Measurements from ENCODE around the gene ARL6IP4.

Gene ARL6IP4

GRCh38 chr12:122965321-122965751, 15.1 kb upstream of the ARL6IP4 start:
- no peak for DNase-seq (ENCODE audit: insufficient read length, low spot score)
- TF ChIP-seq POU2F2 (IDR thresholded peaks at IDR 0.05; ENCODE audit: low read depth, low read length) = no peak
- TF ChIP-seq PAX5 (IDR thresholded peaks at IDR 0.05; ENCODE audit: insufficient read depth, low read length, severe bottlenecking) = no peak
- TF ChIP-seq POLR2AphosphoS5 (IDR thresholded peaks at IDR 0.05; ENCODE audit: low read depth, low read length) = no peak
- TF ChIP-seq SPI1 (IDR thresholded peaks at IDR 0.05; ENCODE audit: low read depth, low read length) = no peak
- FAIRE-seq = no peak

- TF ChIP-seq POLR2A (IDR thresholded peaks at IDR 0.05; ENCODE audit: low read depth, low read length) (no peak), PAX5 (IDR thresholded peaks at IDR 0.05; ENCODE audit: insufficient read depth, low read length, severe bottlenecking) (no peak), POU2F2 (IDR thresholded peaks at IDR 0.05; ENCODE audit: low read depth, low read length) (no peak), TAF1 (IDR thresholded peaks at IDR 0.05; ENCODE audit: low read depth, low read length) (no peak), SPI1 (IDR thresholded peaks at IDR 0.05; ENCODE audit: low read depth, low read length) (no peak), POLR2AphosphoS5 (IDR thresholded peaks at IDR 0.05; ENCODE audit: low read depth, low read length) (no peak)
- peak; percentile 98 for DNase-seq (ENCODE audit: insufficient read length, low spot score)
- peak; percentile 99 for FAIRE-seq
These were observed 14.4 kb upstream of the ARL6IP4 start, which contains the start of gene ABCB9 for GRCh38 chr12:122965851-122966742. Gene ABCB9, minus strand, starts transcription at chr12:122966463. Its CDS starts 6,228 bp downstream, at chr12:122960235.

- DNase-seq (ENCODE audit: insufficient read length, low spot score) (no peak), FAIRE-seq (no peak)
- TF ChIP-seq POLR2A (IDR thresholded peaks at IDR 0.05; ENCODE audit: low read depth, low read length) = no peak
- TF ChIP-seq POLR2AphosphoS5 (IDR thresholded peaks at IDR 0.05; ENCODE audit: low read depth, low read length) = no peak
- TF ChIP-seq TAF1 (IDR thresholded peaks at IDR 0.05; ENCODE audit: low read depth, low read length) = no peak
- TF ChIP-seq POU2F2 (IDR thresholded peaks at IDR 0.05; ENCODE audit: low read depth, low read length) = no peak
- no peak for TF ChIP-seq SPI1 (IDR thresholded peaks at IDR 0.05; ENCODE audit: low read depth, low read length)
- TF ChIP-seq PAX5 (IDR thresholded peaks at IDR 0.05; ENCODE audit: insufficient read depth, low read length, severe bottlenecking) = no peak
These were observed 13.5 kb upstream of the ARL6IP4 start for GRCh38 chr12:122966743-122967550.

- TF ChIP-seq TAF1 (IDR thresholded peaks at IDR 0.05; ENCODE audit: low read depth, low read length) (no peak), POLR2AphosphoS5 (IDR thresholded peaks at IDR 0.05; ENCODE audit: low read depth, low read length) (no peak), SPI1 (IDR thresholded peaks at IDR 0.05; ENCODE audit: low read depth, low read length) (no peak), PAX5 (IDR thresholded peaks at IDR 0.05; ENCODE audit: insufficient read depth, low read length, severe bottlenecking) (no peak), POLR2A (IDR thresholded peaks at IDR 0.05; ENCODE audit: low read depth, low read length) (no peak), POU2F2 (IDR thresholded peaks at IDR 0.05; ENCODE audit: low read depth, low read length) (no peak)
- DNase-seq (ENCODE audit: insufficient read length, low spot score) (no peak), FAIRE-seq (no peak)
These were observed 12.4 kb upstream of the ARL6IP4 start for GRCh38 chr12:122968104-122968503.

GRCh38 chr12:122969676-122970075, 10.8 kb upstream of the ARL6IP4 start:
- no peak for FAIRE-seq
- DNase-seq (ENCODE audit: insufficient read length, low spot score) = no peak
- no peak for TF ChIP-seq POLR2AphosphoS5 (IDR thresholded peaks at IDR 0.05; ENCODE audit: low read depth, low read length)
- TF ChIP-seq PAX5 (IDR thresholded peaks at IDR 0.05; ENCODE audit: insufficient read depth, low read length, severe bottlenecking) = no peak
- TF ChIP-seq POU2F2 (IDR thresholded peaks at IDR 0.05; ENCODE audit: low read depth, low read length) = no peak
- no peak for TF ChIP-seq TAF1 (IDR thresholded peaks at IDR 0.05; ENCODE audit: low read depth, low read length)
- no peak for TF ChIP-seq SPI1 (IDR thresholded peaks at IDR 0.05; ENCODE audit: low read depth, low read length)
- TF ChIP-seq POLR2A (IDR thresholded peaks at IDR 0.05; ENCODE audit: low read depth, low read length) = no peak

GRCh38 chr12:122974274-122974891, 6.1 kb upstream of the ARL6IP4 start:
- DNase-seq (ENCODE audit: insufficient read length, low spot score) = peak; percentile 88
- TF ChIP-seq TAF1 (IDR thresholded peaks at IDR 0.05; ENCODE audit: low read depth, low read length) (peak; percentile 39; the same call in 1 of the 2 replicates), PAX5 (IDR thresholded peaks at IDR 0.05; ENCODE audit: insufficient read depth, low read length, severe bottlenecking) (no peak)
- FAIRE-seq = peak; percentile 98

GRCh38 chr12:122974892-122975789, 5.3 kb upstream of the ARL6IP4 start, which contains the start of gene OGFOD2:
Gene OGFOD2, plus strand, starts transcription at chr12:122975244. Its CDS starts 8 bp downstream, at chr12:122975252.
- FAIRE-seq = peak; percentile 9
- TF ChIP-seq PAX5 (IDR thresholded peaks at IDR 0.05; ENCODE audit: insufficient read depth, low read length, severe bottlenecking) = no peak
- TF ChIP-seq SPI1 (IDR thresholded peaks at IDR 0.05; ENCODE audit: low read depth, low read length) = 0 out of 2 replicates have a peak, but pooled peaks have one; percentile 5
- TF ChIP-seq POLR2A (IDR thresholded peaks at IDR 0.05; ENCODE audit: low read depth, low read length) = peak; percentile 27
- peak; percentile 65 for TF ChIP-seq POLR2AphosphoS5 (IDR thresholded peaks at IDR 0.05; ENCODE audit: low read depth, low read length)
- 0 out of 2 replicates have a peak, but pooled peaks have one; percentile 6 for TF ChIP-seq POU2F2 (IDR thresholded peaks at IDR 0.05; ENCODE audit: low read depth, low read length)
- peak; percentile 78 for TF ChIP-seq TAF1 (IDR thresholded peaks at IDR 0.05; ENCODE audit: low read depth, low read length)
- DNase-seq (ENCODE audit: insufficient read length, low spot score) = peak; percentile 92

All from GM12891 (cell line).